GM19395 (cell line): ENCODE data around the gene TMEM145.
"Not testable (repeated sequence)": the region's sequence is repeated elsewhere in the genome, so short reads cannot be mapped to it uniquely, and the experiment has no call there.

Experiments
- ATAC-seq: cut with Tn5 transposase; IDR thresholded peaks from one replicate; pipeline ENCODE4 v1.9.1; 2021; ENCODE audit warnings: mild to moderate bottlenecking, moderate library complexity; ENCODE audit not compliant: unreplicated experiment

Gene TMEM145

DNA sequence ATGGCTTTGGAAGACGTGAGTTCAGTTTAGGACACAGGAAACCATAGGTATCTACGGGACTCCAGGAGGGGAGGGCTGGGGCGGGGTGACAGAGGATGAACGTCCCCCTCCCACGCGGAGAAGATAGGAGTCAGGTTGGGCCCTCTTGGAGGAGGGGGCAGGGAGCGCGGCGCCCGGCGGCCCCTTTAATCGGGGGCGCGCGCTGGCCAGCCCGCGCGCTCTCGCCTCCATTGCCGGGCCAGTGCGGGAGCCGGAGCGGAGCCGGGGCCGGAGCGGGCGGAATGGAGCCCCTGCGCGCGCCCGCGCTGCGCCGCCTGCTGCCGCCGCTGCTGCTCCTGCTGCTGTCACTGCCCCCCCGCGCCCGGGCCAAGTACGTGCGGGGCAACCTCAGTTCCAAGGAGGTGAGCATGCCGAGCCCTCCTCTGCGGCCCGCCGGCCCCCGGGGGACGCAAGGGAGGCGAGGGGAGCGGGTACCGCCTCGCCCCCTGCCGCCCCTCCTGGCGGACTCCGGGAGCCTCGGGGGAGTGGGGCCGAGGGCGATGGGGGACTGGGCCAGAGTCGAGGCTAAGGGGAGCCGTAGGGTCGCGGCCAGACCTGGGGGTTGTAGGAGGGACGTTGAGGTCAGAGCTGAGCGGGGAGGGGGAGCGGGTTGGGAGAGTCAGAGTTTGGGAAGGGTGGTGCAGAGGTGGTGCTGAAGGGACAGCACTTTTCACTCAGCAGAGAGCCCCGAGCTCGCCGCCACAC lies at the start of gene TMEM145:
TMEM145 (plus strand) TSS at position 214 of the 744 bp plus-strand sequence; CDS start at position 282, 68 bp downstream.
- no peak for ATAC-seq

GRCh38 chr19:42266105-42266504 lies 47.0 kb upstream of the TMEM145 start:
- not testable (repeated sequence) for ATAC-seq

GRCh38 chr19:42266928-42267603 lies 46.0 kb upstream of the TMEM145 start:
- ATAC-seq, result not testable (repeated sequence)

GRCh38 chr19:42267644-42268141 lies 45.4 kb upstream of the TMEM145 start:
- no peak for ATAC-seq

- peak; percentile 65 for ATAC-seq
Measured at GRCh38 chr19:42268142-42268703, 44.9 kb upstream of the TMEM145 start.

DNA sequence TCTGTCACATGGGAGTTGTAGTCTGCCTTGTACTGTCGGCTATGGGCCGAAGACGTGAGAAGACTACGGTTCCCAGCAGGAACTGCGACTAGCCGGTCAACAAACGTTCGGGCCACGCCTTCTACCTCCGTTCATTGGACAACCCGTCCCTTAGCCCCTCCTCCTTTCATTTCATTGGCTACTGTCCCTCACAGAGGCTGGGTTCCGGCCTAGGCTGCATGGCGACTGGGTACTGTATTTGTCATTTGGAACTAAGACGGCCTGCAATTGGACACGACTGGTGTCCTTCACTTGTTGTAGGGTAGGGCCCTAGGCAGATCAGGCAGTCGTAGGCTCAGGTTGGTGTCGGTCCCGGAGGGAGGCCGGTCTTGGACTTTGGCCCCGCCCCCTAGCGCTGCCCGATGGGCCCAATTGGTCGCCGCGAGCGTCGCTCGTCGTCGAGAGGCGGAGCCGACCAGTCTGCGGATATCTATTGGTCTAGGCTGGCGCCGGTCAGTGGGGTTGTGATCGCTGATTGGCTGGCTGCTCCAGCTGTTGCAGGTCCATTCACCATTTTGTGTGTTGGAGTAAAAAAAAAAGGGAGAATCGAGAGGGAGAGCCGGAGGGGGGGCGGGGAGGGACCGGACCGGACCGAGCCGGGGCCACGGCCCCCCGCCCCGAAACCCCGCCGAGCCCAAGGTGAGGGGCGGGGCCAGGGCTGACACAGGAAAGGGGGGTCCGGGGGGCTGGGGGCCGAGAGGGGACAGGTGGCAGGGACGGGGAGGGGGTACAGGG lies 44.2 kb upstream of the TMEM145 start, which contains the start of gene CIC:
CIC (plus strand) TSS at position 549 of the 774 bp plus-strand sequence. CDS start 2,532 bp downstream, outside the sequence.
- ATAC-seq, result peak; percentile 80

DNA sequence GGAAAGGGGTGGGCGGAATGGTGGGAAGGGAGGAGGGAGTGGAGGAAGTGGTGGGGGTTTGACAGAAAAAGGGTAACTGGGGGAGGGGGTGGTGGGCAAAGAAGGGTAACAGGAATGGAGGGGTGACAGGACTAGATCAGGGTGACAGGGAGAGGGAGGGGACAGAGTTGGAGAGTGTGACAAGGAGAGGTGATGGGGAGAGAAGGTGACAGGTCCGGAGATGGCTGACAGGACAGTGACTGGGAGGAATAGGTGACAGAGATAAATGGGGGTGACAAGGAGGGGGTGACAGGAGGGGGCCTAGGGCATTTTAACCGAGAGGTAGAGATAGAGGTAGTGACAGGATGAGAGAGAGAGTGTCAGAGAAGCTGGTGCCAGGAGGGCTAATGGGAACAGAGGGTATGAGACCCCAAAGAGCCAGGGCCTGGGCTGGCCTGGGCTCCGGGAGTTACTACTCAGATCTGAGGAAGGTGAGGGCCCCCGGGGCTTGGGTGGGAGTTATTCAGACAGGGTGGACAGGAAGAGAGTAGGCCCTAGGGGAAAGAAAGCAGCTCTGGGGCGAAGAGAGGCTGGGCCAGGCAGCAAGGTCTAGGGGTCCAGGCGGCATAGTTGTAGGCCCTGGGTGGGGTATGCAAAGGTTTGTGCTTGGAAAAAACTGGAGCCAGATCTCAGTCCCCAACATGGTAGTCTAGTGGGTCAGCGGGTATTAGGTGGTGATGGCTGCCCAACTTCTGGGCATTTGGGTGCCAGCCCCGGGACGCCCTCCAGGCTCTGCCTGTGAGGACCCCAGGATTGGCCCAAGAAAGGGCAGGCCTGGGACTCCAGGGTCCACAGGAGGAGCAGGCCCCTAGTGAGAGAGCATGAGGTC lies 43.4 kb upstream of the TMEM145 start:
- no peak for ATAC-seq

DNA sequence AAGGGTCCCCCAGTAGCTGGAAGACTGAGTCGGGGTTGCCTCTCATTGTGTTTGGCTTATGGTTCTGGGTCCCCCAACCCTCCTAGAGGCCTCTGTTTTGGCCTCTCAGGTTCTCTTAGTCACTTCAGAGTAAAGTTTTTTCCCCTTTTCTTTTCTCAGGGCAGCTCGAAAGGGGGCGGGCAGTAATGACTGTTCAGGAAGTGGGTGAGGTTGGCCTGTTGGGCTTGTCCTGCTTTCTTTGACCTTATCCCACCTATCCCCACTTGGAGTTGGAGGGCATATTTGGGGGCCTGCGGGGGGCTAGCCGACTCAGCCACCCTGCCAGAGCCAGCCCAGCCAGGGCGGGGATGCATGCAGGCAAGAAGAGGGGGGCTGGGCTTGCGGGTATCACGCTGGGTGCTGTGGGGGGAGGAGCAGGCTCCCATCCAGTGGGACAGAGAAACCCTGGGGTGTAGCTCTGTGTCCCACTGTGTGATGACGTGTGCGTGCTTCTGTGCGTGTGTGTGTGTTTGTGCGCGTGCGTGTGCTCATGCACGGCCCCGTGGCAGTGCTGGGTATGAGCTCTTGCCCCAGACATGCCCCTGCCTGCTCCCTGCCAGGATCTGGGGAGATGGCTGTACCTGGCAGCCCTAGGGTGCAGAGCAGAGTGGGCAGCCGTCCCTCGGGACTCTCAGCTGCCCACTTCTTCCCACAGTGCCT lies 42.6 kb upstream of the TMEM145 start:
- no peak for ATAC-seq

DNA sequence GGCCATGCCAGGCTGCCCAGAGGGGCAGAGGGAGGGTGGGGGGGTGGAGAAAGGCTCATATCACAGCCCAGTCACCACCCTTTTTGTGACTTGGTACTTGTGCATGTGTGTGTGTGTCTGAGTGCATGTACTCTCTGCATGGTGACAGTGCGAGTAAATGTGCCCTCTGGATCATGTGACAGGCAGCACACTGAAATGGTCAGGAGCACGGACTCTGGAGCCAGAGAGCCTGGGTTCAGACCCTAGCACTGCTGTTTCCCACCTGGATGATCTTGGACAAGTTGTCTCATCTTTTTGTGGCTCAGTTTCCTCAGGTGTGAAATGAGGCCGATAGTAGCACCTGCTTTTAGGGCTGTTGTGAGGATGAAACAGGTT lies 42.1 kb upstream of the TMEM145 start:
- no peak for ATAC-seq

DNA sequence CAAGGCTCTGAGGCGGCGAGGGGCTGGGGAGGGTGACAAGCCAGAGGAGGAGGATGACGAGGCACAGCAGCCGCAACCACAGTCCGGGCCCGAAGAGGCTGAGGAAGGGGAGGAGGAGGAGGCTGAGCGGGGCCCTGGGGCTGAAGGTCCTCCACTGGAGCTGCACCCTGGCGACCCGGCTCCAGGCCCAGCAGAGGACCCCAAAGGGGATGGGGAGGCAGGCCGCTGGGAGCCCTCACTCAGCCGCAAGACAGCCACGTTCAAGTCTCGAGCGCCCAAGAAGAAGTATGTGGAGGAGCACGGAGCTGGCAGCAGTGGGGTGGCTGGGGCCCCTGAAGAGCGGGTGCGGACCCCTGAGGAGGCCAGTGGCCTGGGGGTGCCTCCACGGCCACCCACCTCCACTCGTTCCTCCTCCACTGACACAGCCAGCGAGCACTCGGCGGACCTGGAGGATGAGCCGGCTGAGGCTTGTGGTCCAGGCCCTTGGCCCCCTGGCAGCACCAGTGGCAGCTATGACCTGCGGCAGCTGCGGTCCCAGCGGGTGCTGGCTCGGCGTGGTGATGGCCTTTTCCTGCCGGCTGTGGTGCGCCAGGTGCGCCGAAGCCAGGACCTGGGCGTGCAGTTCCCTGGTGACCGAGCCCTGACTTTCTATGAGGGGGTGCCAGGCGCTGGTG lies 41.1 kb upstream of the TMEM145 start:
- no peak for ATAC-seq

DNA sequence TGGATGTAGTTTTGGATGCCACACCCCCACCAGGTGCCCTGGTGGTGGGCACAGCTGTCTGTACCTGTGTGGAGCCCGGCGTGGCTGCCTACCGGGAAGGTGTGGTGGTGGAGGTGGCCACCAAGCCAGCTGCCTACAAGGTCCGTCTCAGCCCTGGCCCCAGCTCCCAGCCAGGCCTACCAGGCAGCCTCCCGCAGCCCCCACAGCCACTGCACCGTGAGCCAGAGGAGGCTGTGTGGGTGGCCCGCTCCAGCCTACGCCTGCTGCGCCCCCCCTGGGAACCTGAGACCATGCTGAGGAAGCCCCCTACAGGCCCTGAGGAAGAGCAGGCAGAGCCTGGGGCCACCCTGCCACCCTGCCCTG lies 40.6 kb upstream of the TMEM145 start:
- no peak for ATAC-seq

DNA sequence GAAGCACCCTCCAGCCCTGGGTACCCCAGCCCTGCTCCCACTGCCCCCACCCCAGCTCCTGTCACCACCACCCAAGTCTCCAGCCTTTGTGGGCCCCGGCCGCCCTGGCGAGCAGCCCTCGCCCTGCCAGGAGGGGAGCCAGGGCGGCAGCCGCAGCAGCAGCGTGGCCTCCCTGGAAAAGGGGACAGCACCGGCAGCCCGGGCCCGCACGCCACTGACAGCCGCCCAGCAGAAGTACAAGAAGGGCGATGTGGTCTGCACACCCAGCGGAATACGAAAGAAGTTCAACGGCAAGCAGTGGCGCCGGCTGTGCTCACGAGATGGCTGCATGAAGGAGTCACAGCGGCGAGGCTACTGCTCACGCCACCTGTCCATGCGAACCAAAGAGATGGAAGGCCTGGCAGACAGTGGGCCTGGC lies 40.1 kb upstream of the TMEM145 start:
- no peak for ATAC-seq

GRCh38 chr19:42273407-42274064 lies 39.6 kb upstream of the TMEM145 start:
- ATAC-seq, result no peak

GRCh38 chr19:42274065-42274682 lies 38.9 kb upstream of the TMEM145 start:
- ATAC-seq, result no peak

DNA sequence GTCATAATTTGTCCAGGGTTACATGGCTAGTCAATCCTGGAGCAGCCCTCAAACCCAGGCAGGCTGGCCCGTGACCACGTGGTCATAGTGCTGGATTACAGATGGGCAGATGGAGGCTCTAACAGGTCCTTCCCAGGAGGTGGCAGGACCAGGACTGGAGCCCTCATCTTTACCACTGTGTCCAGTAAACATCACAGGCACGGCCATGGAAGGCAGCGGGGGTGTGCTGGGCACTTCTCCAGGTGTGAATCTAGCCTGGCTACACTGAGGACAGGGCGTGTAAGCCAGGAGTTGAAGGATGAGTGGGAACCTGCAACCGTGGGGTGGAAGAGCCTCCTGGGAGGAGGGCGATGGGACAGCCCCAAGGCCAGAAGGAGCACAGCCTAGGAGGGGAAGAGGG lies 38.0 kb upstream of the TMEM145 start:
- no peak for ATAC-seq

GRCh38 chr19:42275517-42275916 lies 37.6 kb upstream of the TMEM145 start:
- no peak for ATAC-seq

GRCh38 chr19:42276284-42276683 lies 36.8 kb upstream of the TMEM145 start:
- ATAC-seq, result no peak

DNA sequence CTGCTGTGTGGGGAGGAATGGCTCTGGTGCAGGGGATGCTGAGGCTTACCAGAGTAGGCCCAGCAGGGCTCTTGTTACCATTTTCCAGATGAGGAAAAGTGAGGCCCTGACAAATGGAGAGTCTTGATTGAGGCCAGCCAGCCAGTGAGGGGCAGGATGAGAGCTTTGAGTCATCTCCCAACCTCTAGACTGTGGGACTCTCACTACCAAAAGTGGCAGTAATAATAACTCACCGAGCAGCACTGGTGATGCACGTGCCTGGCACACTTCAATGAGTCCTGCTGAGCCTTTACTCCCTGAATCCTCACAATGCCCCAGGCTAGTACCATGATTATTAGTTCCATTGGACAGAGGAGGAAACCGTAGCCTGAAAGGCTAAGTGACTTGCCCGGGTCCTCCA lies 36.3 kb upstream of the TMEM145 start:
- ATAC-seq, result no peak
